Suprapubic skin (tissue), 4 donors: ENCODE measurements around the gene MICB.

Experiments used
- CTCF ChIP-seq, 2 donors: fragments of 200-600 bp in 1 of 2; fragments of 450-650 bp in 1 of 2; sonication (generic) in 1 of 2; IDR thresholded peaks; one replicate each; pipeline ENCODE4 v1.5.1; 2016 to 2019; ENCODE audit warnings: antibody characterized with exemption in 2 of 2, mild to moderate bottlenecking in 1 of 2, moderate library complexity in 1 of 2
- POLR2A ChIP-seq, 2 donors: fragments of 450-650 bp; IDR thresholded peaks; one replicate each; pipeline ENCODE4 v1.6.1; 2017; ENCODE audit warnings: antibody characterized with exemption in 2 of 2, mild to moderate bottlenecking in 2 of 2, moderate library complexity in 2 of 2
- POLR2AphosphoS5 ChIP-seq, 3 donors: sonication (generic); formaldehyde crosslinking; IDR thresholded peaks; one replicate each; pipeline ENCODE4 v1.6.1; 2017; ENCODE audit warnings: antibody characterized with exemption in 3 of 3

GRCh38 chr6:31531162-31531561 lies 33.2 kb downstream of the MICB start:
- TF ChIP-seq CTCF (IDR thresholded peaks at IDR 0.05) (no peak), POLR2AphosphoS5 (IDR thresholded peaks at IDR 0.05) (no peak), POLR2A (IDR thresholded peaks at IDR 0.05) (no peak)
